Mammary epithelial cell (primary cell): ENCODE measurements around the gene CCR5AS.

Source experiments
- CTCF ChIP-seq, 2 donors: IDR thresholded peaks in 1 of 2; conservative IDR thresholded peaks in 1 of 2; 2 replicates each; pipeline ENCODE4 v1.5.1; 2011 to 2012; ENCODE audit warnings: inconsistent platforms in 2 of 2, low read length in 2 of 2, mild to moderate bottlenecking in 2 of 2, control low read depth in 1 of 2, low read depth in 1 of 2; ENCODE audit not compliant: insufficient read depth in 1 of 2; ENCODE audit errors: extremely low read depth in 1 of 2
- EZH2 ChIP-seq: IDR thresholded peaks from 2 replicates; pipeline ENCODE4 v1.6.1; 2012; ENCODE audit warnings: low read length, inconsistent platforms, borderline replicate concordance

DNA sequence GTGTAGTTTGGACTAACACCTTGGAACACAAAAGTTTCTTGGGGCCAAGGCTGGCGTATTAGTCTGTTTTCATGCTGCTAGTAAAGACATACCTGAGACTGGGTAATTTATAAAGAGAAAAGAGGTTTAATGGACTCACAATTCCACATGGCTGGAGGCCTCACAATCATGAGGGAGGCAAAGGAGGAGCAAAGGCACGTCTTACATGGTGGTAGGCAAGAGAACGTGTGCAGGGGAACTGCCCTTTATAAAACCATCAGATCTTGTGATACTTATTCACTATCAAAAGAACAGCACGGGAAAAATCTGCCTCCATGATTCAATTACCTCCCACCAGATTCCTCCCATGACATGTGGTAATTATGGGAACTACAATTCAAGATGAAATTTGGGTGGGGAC lies 62.4 kb downstream of the CCR5AS start:
- TF ChIP-seq EZH2 = no peak
- TF ChIP-seq CTCF (conservative IDR thresholded peaks at IDR 0.05 in 1 of 2, IDR thresholded peaks at IDR 0.05 in 1 of 2; ENCODE audit: extremely low read depth in 1 of 2, insufficient read depth in 1 of 2, low read depth in 1 of 2, low read length in 2 of 2) = no peak
